Peyer's patch (tissue), 4 donors: ENCODE data around the gene GREM2.

Experiments used
- POLR2A ChIP-seq, 2 donors: fragments of 450-650 bp; IDR thresholded peaks; one replicate each; pipeline ENCODE4 v1.5.1; 2017; ENCODE audit warnings: antibody characterized with exemption in 2 of 2, mild to moderate bottlenecking in 2 of 2, moderate library complexity in 2 of 2
- TF ChIP-seq, protein P1 (sequence below), 6 experiments: fragments of 450-650 bp in 4 of 6; fragments of 200-600 bp in 2 of 6; sonication (generic) in 1 of 6; IDR thresholded peaks; one replicate each; pipeline ENCODE4 v1.5.1; 2017 to 2019; ENCODE audit warnings: antibody characterized with exemption in 6 of 6, mild to moderate bottlenecking in 3 of 6, moderate library complexity in 1 of 6

DNA sequence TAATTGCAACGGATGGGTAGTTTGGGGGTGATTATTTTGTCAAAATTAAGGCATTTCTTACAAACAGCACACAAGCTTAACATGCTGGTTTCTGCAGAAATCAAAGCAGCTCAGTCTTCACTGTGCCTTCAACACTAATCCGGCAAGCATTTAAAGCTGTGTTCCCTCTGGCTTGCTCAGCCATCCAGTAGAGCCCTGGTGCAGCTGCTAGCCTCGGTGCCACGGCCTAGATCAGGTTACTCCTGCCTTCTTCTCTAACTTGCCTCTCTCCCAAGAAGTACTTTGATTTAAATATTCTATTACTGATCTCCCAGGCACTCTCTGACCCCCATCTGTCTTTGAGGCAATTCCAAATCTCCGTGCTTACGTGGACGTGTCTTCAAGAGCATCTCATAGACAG is 85.6 kb downstream of the GREM2 start:
- TF ChIP-seq, protein P1, sequence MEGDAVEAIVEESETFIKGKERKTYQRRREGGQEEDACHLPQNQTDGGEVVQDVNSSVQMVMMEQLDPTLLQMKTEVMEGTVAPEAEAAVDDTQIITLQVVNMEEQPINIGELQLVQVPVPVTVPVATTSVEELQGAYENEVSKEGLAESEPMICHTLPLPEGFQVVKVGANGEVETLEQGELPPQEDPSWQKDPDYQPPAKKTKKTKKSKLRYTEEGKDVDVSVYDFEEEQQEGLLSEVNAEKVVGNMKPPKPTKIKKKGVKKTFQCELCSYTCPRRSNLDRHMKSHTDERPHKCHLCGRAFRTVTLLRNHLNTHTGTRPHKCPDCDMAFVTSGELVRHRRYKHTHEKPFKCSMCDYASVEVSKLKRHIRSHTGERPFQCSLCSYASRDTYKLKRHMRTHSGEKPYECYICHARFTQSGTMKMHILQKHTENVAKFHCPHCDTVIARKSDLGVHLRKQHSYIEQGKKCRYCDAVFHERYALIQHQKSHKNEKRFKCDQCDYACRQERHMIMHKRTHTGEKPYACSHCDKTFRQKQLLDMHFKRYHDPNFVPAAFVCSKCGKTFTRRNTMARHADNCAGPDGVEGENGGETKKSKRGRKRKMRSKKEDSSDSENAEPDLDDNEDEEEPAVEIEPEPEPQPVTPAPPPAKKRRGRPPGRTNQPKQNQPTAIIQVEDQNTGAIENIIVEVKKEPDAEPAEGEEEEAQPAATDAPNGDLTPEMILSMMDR (IDR thresholded peaks at IDR 0.05) = no peak
- TF ChIP-seq POLR2A (IDR thresholded peaks at IDR 0.05) = no peak
